DMS 273 (cell line): ENCODE data around the gene SIRPA.

Source experiments
- DNase-seq: peaks from one replicate; lab custom pipeline; 2025; ENCODE audit not compliant: unreplicated experiment; lab: John Stamatoyannopoulos, UW

Gene SIRPA

DNA sequence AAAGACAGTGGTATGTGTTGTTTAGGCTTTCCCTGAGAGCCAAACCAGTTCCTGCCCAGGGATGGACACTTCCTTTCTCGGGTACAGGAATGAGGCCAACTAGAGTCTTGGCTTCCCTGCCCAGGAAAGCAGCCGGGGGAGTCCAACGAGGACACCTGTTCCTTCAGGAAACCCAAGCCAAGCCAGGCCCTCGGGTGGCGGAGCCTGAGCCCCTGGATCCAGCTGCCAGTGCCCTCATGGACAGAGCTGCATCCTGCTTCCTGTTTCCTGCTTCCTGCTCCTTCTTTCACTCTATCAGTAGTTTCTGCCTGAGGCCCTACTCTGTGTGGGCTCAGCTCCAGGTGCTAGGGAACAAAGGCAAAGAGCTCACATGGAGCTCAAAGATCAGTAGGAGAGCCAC lies 7.9 kb upstream of the SIRPA start:
- peak; percentile 27 for DNase-seq

DNA sequence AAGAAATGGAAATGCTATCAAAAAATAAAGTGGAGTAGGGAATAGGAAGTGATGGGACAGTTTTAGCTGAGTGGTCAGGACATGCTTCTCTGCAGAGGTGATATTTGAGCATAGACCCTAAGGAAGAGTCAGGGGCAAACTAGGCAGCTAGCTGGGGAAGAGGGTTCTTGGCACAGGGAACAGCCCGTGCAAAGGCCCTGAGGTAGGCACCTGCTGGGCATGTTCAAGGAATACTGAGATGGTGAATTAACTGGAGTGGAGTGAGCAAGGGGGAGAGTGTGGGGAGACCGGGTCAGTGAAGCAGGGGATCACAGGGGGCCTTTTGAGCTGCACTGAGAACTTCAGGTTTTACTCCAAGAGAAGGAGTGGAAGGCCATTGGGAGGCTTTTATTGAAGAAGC lies 7.5 kb upstream of the SIRPA start:
- no peak for DNase-seq

DNA sequence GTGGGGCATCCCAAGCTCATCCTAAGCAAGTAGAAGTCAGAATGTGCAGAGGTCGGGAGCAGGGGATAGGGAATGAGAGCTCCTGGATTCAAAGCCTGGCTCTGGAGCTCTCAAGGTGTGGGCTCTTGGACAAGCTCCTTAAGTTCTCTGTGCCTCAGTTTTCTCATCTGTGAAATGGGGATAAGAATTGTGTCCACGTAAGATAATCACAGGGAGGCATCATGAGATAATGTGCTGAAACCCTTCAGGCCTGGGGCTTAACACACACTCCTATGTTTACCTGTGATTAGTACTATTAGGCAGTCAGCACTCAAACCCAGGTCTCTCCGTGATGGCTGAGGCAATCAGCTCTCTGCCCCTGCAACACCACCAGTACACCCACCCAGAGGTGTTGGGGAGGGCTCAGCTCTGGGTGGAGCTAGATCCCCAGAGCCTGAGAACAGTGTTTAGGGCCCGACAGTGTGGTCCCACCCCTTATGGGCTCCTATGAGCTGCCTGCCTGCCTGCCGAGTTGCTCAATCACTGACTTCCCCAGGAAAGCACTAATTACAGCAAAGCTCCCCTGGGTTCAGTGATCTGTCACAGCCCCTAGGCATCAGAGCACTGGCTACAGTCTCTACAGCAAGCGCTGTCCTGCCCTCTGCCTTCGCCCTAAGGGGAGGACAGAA lies 6.3 kb upstream of the SIRPA start:
- DNase-seq, result no peak

DNA sequence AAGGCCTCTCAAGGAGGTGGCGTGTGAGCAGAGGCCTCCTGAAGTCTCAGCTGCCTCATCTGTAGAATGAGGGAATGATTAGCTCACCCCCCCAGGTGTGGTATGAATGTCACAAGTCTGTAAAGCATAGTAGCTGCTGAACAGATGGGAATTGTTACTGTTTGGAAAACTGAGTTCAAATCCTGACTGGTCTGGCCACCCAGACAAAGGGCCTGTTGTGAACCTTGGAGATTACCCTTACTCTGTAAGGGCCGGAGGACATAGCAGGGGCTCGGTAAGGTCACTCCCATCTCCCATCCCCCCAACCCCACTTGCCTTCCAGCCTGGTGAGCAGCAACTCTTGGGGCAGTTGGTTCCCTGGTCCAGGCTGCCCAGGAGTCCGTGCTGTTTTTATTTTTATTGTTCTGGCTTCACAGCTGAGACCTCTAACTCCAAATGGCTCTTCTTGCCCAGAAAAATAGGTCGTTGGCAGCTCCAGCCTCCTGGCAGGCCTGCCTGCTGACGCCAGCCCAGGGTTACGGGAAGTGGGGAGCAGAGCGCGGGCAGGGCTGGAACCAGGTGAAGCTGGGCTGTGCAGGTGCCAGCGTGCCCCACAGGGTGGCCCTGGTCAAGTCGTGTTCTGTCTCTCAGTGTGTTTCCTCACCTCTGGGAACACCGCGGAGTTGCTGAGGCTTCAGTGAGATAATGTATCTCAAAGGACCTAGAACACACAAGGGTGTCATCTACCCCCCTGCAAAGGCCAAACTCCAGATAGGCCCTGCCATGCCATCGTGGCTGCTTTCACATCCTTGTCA lies 4.5 kb upstream of the SIRPA start:
- DNase-seq, result no peak

DNA sequence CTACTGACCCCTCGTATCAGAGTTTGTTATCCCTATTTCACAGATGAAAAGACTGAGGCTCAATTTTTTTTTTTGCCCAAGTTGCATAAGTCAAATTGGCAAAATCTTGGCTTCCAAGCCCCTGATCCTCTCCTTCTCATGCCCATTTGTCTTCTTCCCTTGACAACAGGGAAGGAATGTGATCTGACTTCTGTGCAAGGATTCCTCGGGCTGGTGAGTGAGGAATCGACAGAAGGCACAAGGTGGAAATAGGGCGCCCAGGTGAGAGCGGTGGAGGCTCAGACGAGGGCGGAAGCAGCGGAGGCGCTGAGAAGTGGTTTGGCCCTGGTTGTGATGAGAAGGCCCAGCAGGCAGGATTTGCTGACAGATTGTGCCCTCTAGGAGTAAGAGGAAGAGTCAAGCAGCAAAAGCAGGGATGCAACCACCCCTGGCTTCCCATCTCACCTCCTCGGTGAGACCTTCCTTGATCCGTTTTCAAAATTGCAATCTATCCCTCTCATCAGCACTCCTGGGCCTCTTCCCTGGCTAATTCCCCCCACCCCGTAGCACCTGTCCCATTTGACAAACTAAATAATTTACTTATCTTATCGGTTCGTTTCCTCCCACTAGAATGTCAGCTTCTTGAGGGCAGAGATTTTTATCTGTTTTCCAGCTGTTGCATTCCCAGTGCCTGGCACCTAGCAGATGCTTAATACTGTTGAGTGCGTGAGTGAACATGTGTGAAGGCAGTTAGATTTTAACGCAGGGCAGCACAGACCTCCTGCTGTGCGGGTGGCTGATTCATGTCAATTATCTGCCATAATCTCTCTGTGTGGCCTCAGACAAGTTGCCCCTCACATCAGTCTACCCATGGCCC lies 3.7 kb upstream of the SIRPA start:
- DNase-seq, result peak; percentile 72

DNA sequence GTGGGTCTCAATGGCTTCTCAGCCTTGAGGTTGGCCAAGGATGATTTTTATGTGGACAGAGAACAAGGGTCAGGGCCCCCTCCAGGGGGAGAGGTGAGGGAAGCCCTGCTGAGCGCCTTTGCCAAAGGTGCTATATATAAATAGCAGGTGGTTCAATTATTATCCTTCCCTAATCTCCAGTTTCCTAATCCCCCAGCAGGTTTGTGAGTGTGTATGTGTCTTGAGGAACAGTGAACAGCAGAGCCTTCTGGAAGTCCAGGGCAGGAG lies 3.2 kb upstream of the SIRPA start:
- DNase-seq, result peak; percentile 44

DNA sequence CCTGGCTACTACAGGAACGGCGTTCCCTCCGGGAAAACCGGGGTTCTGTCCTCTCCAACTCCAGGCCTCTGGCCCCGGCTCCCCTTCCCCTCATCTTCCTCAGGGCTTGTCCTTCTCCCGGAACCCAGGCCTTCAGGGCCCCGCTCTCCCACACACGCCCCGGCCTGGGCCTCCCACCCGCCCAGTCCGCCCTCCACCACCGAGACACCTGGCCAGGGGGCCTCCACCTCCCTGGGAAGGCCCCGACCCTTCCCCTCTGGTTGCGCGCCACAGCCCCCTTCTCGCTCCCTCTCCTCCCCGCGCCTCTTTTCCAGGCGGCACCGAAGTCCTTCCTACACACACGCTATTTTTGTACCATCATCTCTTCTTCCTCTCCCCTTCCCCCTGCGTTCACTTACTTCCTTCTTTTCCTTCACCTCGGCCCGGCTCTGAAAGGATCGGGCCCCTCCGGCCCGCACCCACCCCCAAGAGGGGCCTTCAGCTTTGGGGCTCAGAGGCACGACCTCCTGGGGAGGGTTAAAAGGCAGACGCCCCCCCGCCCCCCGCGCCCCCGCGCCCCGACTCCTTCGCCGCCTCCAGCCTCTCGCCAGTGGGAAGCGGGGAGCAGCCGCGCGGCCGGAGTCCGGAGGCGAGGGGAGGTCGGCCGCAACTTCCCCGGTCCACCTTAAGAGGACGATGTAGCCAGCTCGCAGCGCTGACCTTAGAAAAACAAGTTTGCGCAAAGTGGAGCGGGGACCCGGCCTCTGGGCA lies 1.3 kb upstream of the SIRPA start:
- DNase-seq, result peak; percentile 22

DNA sequence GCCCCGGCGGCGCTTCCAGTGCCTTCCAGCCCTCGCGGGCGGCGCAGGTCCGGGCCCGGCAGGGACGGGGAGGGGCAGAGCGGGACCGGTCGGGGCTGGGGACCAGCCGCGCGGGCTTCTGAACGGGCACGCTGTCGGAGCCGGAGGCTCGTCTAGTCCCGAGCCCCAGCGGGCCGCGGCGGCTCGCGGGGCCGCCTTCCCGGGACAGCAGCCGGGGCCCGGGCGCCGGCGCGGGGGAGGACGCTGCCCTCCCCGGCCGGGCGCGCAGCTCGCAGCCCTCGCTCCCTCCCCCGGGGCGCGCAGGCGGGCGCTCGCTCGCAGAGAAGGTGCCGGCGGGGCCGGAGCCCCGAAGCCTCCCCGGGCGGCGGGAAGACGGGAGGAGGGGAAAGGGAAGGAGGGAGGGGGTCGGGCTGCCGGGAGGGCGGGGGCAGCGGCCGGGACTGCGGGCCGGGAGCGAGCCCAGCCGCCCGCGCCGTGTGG lies 696 bp upstream of the SIRPA start:
- DNase-seq, result peak; percentile 86

DNA sequence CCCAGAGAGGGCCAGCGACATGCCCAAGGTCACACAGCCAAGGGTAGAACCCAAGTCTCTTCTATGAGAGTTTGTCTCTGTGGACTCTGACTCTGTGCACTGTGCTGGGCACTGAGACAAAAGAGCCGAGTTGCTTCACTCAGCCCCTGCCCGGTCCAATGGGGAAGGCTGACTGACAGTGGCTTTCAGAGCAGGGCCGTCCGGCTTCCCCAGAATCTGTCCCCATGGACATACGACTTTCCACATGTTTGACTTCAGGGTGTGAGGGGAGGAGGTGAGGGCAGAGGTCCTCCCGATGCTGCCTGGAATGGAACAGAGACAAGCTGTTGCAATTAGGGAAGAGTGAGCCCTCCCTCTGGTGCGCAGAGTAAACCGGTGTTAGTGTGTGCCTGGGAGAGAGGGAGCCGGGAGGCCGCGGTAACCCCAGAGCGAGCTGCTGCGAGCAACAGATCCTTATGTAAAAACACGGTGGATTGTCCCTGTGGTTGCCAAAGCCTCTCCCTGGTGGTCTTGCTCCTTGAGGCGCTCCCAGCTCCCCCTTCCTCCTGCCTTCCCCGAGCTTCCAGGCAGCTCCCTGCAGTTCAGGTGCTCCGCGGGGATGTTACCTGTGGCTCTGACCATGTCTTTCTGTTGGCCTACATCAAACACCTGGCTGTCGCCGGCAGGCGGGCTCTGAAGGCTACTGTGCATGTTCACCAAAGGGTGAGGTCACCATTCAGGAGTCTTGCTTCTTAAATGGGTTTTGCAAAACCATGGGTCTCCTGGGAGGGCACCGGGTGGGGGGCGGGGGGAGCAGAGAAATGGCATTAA lies 672 bp downstream of the SIRPA start:
- no peak for DNase-seq

DNA sequence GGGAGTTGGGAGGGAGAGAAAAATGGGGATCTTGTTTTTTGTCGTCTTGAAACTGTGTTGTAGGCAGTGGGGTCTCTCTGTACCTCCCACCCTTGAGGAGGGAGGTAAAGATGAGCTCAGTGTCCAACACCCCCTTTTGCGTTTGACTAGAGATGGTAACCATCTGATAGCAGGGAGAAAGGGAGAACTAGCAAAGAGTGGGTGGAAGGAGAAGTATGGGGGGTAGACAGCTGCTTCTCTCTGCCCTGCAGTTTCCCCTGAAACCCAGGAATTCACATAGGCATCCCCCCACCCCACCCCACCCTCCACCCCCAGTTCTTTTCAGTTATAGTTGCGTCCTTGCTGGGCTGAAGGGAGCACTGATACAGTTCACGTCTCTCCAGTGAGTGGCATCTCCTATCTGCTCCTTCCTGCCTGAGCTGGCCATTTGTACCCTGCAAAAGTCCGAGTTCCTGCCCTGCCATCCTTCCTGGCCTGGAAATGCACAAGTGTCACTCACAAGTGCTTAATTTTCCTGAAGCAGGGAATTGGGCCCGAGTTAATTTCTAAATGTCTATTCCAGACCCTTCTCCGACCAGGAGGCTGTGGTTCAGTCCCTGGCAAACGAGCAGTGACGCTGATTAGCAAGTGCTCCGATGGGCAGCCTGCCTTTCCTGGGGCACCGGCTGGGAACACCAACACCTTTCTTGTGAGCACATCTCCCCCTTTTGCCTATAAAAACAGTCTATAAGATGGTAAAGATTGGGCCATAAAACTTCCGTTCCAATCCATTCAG lies 1.5 kb downstream of the SIRPA start:
- DNase-seq, result no peak

DNA sequence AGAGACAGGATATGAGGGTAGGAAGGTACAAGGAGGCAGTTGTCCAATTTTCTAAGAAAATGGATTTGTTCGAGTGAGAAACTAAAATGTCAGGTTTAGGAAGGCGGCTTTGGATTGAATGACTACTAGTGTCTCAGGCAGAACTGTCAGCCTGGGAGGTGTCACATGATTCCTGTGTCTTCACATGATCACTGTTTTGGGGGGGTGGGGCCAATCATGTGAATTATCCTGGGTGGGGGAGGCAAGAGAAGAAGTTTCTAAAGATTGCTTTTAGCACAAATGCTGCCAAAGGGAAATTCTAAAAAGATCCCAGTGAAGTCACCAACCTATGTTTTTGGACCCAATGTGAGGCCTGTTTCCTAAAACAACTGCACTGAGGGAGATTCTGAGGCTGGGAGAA lies 2.3 kb downstream of the SIRPA start:
- DNase-seq, result no peak

DNA sequence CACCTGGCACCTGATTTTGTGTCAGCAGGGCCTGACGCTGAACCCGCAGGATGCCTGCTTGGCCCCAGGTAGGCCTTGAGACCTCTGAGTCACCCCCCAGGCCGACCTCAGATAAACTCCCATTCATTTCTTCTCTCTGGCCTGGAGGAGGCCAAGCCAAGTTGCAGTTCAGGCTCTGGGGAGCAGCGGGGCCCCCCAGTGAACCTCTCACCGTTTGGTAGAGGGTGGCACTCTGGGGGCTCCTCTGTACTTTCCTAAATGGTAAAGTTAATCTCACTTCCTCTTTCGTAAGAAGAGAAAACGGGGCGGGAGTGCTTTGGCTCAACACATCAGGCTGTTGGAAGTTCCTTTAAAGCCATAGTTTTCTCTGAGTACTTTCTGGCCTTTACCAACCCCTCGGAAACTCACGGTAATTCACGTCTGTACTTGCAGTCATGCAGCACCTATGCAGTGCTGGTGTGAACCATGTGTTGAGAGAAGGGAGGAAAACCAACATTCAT lies 2.8 kb downstream of the SIRPA start:
- no peak for DNase-seq

DNA sequence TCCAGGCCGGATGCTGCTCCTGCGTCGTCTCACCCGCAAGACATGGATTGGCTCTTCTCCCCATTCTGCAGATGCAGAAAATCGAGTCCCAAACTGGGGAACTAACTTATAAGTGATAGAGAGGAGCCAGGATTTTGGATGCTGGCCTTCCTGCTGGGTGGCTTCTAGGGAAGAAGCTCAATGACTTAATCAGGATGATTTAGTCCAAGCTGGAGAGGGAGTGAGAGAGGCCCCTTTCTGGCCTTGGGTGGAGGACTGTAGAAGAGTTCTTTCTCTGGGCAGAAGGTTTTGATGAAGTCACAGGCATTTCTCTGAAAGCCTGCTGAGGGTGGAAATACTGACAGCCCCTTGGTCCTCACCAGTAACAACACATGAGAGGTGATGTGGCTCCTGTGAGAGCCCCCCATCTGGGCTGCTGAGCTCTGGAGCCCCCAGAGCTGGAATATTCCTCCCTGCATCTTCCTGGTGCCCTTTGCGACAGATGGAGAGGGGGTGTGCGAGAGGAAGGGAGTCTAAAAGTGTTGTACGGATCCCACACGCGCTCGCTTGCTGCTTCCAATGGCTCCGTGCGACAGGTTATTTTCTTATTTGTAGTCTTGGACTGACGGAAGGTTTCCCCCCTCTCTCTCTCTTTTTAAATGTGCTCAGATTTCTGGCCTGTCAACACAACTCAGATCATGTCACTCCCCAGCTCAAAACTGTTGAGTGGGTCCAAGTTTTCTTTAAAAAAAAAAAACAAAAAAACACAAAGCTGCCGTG lies 3.5 kb downstream of the SIRPA start:
- DNase-seq, result peak; percentile 24

DNA sequence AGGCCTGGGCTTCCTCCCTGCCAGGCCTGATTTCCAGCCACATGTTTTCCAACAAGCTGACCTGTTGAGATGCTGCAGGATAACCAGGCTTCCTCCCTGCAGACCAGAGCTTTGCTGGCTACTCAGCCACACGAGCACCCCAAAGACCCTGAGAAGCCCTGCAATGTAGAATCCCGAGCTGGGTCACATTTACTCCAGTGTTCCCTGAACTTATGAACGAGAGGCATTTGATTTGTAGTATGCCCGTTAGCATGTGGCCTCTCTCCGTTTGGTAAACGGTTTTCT lies 4.0 kb downstream of the SIRPA start:
- DNase-seq, result no peak

DNA sequence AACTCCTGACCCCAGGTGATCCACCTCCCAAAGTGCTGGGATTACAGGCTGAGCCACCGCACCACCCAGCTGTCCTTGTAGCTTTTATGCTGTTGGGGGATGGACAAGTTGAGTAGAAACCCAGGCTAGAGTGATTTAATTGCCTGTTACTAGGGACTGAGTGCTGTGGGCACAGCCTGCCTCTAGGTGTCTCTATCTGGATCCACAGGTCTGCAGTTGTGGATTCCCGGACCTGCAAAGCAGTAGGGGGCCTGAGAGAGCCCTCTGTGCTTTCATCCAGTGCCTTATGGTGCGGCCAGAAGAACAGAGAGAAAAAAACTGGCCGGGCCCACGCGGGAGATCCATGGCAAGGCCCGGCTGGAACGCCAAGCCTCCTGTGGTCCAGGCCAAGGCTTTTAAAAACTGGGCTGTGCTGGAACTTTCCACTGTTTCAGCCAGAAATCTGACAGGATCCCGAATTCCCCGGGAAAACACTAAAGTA lies 5.2 kb downstream of the SIRPA start:
- peak; percentile 95 for DNase-seq

DNA sequence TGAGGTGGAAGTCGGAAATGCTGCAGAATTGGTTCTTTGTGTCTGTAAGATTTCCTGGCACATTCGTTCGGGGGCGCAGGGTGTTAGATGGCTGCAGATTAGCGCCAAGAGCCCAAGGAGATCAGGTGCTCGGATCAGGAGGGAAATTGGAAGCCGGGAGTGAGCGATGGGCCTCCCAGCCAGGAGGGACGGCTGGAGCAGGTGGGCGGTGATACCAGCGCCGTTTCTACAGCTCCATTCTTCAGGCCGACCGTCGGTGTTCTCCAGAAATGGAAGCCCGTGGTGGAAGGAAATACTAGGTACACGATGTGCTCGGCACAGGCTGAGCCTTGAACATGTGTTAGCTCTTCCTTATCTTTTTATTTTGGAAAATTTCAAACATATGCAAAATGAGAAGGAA lies 6.5 kb downstream of the SIRPA start:
- DNase-seq, result no peak

DNA sequence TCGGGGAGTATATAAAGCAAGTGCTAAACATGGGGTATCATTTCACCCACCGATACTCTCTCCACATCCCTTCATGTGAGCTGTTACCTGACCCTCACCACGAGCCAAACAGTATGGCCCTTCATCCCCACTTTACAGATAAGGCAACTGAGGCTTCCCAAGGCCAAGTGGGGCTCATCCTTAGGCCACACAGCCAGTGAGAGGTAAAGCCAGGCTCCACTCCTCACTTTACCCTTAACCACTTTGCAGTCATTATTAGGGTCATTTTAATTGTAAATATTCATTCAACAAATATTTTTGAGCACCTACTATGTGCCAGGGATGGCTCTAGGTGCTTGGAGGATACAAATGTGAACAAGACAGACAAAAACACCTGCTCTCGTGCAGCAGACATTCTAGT lies 7.0 kb downstream of the SIRPA start:
- DNase-seq, result no peak

DNA sequence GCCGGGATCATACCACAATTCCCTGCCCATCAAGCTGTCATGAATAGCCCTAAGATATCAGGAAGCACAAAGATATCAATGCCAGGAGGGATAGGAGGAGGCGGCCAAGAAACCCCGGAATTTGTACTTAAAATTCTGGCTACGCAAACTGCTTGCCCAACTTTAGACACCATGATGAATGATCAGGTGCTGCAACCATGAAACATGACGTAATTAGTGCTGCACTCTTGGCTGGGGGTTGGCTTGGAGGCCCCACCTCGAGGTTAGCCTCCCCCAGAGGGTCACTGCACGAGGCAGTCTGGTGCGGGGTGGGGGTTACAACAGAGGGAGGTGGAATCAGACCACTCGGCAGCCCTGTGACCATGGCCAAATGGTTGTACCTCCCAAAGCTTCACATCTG lies 8.9 kb downstream of the SIRPA start:
- no peak for DNase-seq

DNA sequence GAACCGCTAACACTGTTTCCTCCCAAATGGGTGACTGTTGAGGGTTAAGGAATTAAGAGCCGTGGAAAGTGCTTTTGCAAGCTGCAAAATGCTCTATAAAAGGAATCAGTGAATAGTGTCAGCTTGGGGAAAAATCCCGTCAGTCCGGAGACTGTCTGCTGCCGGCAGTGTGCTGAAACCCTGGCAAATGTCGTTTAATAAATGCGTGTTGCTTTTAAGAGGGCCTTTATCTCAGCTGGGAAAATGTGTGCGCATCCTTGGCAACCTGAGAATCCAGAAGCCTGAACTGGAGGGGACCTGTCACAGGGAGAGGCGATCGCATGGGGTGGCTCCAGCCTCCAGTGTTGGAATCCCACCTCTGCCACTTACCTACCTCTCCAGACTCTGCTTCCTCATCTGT lies 9.8 kb downstream of the SIRPA start:
- no peak for DNase-seq
